NCI-H1694 treated with DMSO at 0.1 percent for 48 hours (cell line): ENCODE measurements around the gene CCDC73.
"Not testable (repeated sequence)": the region's sequence is repeated elsewhere in the genome, so short reads cannot be mapped to it uniquely, and the experiment has no call there.

ENCODE experiments used
- DNase-seq: peaks from one replicate; lab custom pipeline; 2025; lab: John Stamatoyannopoulos, UW

CCDC73 gene

DNA sequence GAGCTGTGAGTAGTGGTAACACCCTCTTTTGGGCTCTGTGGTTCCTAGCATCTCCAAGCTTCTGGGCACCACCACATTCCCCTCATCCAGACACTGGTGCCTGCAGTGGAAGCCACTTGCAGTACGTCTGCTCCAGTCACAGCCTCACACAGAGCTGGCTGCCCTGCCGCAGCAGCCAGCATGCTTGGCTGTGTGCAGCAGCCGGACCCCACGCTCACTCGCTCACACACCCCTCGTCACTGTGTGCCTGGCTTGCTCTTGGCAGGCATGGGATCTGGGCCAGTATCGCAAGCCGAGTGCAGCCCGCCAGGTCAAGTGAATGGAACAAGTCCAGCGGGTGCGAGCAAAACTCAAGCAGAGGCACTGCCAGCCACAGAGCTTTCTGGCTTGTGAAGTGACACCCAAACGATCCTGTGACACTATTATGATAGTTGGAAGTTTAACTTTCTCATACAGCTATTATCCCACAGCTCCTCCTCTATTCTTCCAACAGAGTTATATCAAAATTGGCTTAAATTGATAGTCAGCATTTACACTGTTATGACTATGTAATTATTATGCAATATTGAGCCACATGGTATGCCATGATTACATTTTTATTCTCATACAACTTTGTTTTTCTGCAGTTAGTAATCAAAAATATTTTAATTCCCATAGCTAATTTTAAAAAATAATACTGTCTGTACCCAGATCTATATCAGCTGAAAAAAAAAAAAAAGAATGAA is 89.0 kb downstream of the CCDC73 start:
- no peak for DNase-seq

DNA sequence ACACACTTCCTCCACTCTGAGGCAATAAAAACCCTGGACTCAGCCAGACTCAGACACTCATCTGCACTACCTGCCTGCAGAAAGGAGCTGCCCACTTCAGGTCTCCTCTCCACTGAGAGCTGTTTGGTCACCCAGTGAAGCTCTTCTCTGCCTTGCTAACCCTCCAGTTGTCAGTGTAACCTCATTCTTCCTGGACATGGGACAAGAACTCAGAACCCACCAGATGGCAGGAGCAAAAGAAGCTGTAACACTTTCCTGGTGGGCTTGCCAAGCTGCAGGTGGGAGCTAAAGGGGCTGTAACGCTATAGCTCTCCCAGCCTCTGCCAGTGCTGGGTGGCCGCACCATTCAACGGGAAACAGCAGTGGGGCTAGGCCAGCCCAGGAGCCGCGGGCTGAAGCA is 89.7 kb downstream of the CCDC73 start:
- no peak for DNase-seq

DNA sequence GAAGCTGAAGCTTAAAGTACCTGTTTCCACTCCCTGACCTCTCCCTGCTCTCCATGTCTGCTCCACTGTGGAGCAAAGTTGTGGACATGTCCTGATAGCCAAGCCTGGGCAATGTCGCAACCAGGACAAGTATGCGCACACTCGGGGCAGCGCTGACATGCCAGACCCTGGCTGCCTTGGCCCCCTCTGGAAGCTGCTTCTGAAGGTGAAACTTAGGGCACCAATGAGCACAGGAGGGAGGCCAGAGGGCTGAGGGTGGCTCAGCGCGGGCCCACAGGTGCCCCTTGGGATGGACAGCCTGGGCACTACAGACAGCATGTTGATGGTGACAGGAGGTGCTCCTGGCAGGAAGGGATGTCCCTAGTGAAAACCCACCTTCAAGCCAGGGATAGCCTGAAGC is 90.2 kb downstream of the CCDC73 start:
- no peak for DNase-seq

GRCh38 chr11:32701616-32702015 is 92.8 kb downstream of the CCDC73 start:
- no peak for DNase-seq

- no peak for DNase-seq
These were observed 95.9 kb downstream of the CCDC73 start for GRCh38 chr11:32698579-32698978.

DNA sequence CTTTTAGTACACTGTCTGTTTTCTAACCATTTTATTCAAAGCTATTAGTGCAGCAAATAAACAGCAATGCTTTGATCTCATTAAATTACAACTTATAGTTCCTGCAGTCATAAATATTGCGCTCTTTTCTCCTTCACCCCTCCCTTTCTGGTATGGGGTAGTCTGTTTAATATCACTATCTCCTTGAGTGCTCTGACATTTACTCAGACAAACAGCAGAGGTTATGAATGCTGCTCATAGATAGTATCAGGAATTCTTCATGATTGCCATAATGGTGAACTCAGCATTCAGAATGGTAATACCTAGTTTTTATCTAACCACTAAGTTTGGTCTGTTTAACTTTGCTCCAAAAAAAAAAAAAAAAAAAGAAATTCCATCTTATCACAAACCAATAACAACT is 123.4 kb downstream of the CCDC73 start:
- no peak for DNase-seq

GRCh38 chr11:32659672-32660071 is 134.8 kb downstream of the CCDC73 start:
- no peak for DNase-seq

- DNase-seq: no peak
These were observed 135.6 kb downstream of the CCDC73 start for GRCh38 chr11:32658639-32659406.

DNA sequence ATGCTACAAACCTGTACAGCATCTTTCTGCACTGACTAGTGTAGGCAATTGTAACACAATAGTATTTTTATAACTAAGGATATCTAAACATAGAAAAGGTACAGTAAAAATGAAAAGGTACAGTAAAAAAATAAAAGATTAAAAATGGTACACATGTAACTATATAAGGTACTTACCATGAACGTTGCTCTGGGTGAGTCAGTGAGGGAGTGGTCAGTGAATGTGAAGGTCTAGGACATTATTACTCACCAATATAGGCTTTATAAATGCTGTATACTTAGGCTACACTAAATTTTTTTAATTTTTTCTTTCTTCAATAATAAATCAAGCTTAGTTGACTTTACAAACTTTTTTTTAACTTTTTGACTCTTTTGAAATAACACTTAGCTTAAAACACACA is 150.9 kb downstream of the CCDC73 start:
- no peak for DNase-seq

DNA sequence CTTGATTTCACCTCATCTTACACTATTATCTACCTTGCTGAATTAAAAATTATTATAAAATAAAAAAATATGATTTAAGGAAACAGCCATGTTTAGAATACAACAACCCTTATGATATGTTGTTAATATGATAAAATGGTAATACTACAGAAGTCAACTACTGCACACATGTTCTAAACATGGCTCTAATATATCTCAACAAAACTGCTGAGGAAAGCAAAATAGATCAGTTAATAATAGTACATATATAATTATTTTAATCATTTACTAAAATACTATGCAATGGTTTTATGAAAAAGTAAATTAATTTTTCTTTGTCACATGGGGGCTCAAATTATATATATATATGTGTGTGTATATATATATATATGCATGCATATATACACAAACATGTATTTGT is 153.1 kb downstream of the CCDC73 start:
- DNase-seq: no peak

- DNase-seq: no peak
These were observed 158.6 kb downstream of the CCDC73 start for GRCh38 chr11:32635819-32636218.

- no peak for DNase-seq
These were observed 163.6 kb downstream of the CCDC73 start for GRCh38 chr11:32630844-32631243.

DNA sequence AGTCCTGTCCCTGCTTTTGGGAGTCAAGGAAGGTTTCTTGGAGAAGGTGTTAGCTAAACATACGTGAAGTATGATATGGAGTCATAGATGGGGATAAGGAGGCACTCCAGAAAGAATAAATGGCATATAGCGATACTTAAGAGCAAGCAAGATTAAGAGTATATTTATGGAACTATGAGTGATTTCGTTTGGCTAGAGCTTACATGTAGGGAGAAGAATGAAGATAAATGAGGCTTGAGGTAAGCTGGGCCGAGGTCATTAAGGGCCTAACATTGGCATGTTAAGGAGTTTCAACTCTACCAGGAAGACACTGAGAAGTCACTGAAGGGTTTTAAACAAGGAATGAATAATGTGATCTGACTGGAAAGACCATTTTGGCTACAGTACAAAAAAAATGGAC is 177.6 kb downstream of the CCDC73 start:
- DNase-seq: no peak

DNA sequence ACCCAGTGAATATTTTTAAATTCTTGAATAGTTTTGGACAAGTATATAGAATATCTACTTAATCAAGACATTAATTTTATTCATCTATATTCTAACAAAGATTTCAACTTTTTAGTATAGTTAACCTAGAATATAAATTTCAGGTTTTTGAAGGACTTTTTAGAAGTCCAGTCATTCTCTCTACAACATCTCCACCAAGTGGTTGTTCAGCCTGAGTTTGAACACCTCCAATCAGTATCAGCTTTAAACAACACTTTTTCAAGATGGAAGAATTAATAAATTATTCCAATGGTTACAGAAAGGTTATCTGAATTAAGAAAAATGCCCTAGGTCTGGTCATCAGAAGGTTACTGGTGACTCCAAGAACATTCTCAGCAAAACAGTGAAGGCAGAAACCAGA is 179.0 kb downstream of the CCDC73 start:
- peak; percentile 9 for DNase-seq

DNA sequence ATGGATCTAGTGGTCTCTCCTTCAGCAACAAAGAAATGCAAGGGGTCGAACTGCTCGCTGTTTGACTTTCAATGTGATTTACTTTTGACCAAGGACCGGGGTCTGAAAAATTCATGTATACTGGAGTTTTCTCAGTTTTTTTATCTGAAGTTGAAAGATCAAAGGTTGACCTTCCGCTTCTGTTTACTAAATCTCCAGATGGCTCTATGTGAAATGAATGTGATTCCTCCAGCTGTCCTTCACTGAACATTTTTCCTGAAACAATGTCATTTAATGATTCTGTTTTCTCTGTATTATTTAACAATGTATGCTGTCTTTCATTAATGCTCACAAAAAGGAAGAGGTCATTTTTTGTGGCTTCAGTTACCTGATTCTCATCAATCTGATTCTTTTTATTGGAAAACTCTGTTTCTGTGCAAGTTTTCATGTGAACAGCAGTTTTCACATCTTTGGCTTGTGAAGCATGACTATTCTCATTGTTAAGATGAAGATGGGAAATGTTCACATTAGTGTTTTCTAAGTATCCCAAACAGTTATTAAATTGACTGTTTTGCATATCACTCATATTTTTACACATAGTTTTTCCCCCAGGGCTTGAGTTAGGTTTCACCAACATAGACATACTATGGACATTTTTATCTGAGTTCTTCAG is 180.8 kb downstream of the CCDC73 start:
- no peak for DNase-seq

GRCh38 chr11:32610797-32611352 is 183.6 kb downstream of the CCDC73 start:
- no peak for DNase-seq

DNA sequence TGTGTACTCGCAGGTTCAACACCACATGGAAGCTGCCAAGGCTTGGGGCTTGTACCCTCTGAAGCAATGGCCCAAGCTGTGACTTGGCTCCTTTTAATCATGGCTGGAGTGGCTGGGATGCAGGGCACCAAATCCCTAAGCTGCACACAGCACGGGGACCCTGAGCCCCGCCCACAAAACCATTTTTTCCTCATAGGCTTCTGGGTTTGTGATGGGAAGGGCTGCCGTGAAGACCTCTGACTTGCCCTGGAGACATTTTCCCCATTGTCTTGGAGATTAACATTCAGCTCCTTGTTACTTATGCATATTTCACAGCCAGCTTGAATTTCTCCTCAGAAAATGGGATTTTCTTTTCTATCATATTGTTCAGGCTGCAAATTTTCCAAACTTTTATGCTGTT is 185.6 kb downstream of the CCDC73 start:
- not testable (repeated sequence) for DNase-seq

DNA sequence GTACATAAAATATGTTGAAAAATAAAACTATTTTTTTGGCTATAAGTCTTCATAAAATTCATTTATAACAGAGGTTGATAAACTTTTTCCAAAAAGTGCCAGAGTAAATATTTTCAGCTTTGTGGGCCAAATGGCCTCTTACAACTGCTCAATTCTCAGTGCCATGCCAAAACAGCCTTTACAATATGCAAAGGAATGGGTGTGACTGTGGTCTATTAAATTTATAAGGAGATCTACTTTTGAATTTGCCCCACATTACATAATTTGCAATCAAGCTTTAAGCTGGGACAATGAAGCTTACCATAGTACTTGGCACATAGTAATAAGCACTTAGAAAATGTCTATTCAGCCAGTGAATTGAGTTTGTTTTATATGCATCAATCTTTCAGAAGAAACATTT is 188.2 kb downstream of the CCDC73 start:
- no peak for DNase-seq

- DNase-seq: no peak
These were observed 191.6 kb downstream of the CCDC73 start for GRCh38 chr11:32602657-32603415.

DNA sequence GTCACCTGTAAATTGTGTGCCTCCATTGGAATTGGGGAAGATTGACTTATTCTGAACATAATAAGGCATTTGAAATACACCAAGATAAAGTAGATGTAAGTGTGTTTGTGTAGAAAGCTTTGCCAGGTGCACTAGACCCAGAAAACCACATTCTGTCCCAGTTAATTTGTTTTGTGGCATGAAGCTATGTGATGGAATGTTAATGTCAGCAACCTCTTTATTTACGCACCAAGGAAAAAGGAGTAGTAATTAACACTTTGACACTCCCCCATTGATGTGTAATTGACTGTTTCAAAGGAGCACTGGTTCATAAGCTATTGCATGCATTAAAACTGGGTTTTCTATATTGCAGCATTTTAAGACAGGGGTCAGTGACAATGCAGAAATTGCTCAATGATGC is 196.5 kb downstream of the CCDC73 start:
- DNase-seq: no peak

DNA sequence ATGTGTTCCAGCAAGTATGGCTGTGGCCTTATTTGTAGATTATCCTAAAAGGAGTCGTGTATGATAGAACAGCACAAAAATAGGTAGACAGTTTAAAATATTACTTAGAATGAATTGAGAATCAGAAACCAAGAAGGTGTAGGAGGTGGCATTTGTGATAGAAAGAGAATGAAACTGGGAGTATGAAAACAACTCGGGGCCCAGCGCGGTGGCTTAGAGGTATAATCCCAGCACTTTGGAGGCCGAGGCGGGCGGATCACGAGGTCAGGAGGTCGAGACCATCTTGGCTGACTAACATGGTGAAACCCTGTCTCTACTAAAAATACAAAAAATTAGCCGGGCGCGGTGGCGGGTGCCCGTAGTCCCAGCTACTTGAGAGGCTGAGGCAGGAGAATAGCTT is 198.3 kb downstream of the CCDC73 start:
- not testable (repeated sequence) for DNase-seq

DNA sequence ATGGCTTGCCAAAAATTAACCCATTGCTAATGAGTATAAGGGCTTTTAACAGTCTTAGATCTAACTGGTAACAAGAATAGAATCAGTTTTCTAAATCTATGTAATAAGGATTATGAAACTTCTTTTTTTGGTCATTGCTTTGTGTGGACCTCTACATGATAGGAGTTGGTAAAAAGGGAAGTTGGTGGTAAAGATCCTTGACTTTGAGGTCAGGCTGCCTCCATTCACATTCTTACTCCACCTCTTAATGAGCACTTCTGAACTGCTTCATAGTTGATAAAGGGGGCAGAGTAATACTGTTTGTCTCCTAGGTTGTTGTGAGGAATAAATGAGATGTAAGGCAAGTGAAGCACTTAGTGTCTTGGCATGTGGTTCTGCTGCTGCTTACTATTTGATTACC is 200.2 kb downstream of the CCDC73 start:
- no peak for DNase-seq
